Measurements from ENCODE around the gene DPH3.

The DPH3 gene

DNA sequence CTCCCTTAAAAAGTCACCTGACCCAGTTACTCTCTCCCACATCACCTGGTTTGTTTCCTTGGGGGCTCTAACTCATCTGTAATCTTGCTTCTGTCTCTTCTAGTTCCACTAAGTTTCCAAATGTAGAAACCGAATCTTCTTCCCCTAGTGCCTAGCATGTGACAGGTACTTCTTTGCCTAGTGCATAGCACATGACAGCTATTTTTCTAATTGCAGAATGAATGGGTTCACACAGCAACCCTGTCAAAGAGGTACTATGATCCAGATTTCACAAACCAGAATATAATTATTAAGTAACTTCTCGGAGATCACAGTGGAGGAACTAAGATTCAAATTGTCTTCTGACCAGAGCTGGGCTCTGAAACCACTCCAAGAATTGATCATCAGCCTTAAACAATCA, 7.4 kb downstream of the DPH3 start:
- no peak for DNase-seq

- DNase-seq, result no peak
Observed at GRCh38 chr3:16255726-16256125, 9.0 kb downstream of the DPH3 start.

DNA sequence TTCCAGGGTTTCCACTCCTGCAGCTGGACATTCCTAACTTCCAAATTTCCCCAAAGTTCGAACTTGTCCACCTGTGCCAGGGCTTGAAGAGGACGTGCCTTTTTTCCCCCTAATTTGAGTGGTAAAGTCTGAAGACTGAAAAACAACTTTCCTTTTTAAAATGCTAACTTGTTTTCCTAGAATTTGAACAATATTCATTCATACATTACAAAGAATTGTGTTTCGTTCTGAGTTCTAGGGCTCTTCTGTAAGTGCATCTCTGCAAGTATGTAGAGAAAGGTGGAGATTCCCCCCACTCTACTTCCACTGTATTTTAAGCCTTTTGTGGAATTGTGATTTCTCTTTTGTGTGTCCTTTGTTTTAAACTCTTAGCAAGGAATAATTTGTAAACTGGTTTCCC, 9.4 kb downstream of the DPH3 start:
- DNase-seq, result no peak

- DNase-seq, result no peak
Observed at GRCh38 chr3:16254916-16255315, 9.8 kb downstream of the DPH3 start.

DNA sequence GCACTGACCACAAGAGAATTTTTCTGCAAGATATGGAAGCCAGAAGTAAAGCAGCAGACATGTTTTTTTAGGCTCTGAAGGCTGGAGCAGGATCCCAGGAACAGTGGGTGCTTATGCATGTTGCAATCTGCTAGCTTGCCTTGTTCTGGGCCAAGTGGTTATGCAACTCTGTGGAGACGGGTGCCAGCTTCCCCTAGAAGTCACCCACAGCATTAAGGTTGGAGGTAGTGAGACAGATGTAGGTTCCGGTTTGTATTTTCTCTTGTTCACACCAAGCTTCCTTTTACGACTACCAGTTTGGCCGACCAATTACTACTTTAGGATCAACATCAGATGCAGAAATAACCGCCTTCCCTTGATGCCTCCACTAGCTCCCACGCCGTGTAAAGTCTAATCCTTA, 11.1 kb downstream of the DPH3 start:
- DNase-seq, result no peak

DNA sequence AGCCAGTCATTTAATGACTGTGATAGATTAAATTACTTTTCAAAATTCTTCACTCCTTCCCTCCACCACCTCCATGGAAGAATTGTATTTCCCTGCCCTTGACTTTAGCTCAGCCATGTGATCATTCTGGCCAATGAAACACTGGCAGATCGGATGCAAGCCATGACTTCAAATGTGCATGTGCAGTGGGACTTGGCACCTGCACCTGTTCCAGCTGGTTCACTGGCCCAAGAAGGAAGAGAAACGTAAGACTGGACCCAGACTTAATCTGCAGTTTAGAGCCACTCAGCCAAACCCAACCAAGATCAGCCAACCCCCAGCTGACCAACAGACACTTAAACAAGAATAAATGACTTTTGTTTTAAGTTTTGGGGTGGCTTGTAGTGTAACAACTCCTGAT, 11.8 kb downstream of the DPH3 start:
- no peak for DNase-seq

DNA sequence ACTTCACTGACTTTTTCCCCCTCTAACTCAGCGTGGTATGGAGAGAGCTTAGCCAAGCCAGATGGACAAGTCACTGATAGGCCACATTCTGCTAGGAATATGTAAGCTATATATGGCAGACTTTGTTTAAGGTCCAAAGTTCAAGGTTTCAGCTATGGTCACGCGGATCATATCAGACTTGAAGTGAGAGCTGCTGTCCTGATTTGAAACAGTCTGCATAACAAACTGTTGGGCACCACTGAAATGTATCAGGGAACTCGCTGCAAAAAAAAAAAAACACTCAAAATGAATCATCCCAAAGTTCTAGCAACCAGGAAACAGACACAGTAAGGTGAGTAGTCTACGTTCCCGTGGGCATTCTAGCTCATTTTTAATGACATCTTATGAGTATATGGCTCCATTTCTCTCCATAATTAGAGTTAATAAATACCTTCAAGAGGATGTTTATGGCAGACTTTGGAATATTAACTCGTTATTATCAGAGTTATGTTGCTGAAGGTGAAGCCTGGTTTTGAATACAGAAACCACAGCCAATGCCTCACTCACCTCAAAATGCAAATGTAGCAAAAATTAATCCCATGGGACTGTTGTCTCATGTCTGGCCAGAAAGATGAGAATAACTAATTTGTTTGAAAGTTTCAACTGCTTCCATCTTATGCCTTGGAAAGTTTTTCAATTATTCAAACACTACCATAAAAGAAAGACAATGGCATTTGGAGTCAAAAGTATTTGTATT, 12.3 kb downstream of the DPH3 start:
- DNase-seq, result no peak

GRCh38 chr3:16251316-16252085, 13.2 kb downstream of the DPH3 start:
- no peak for DNase-seq

GRCh38 chr3:16249886-16250285, 14.9 kb downstream of the DPH3 start:
- no peak for DNase-seq

GRCh38 chr3:16249336-16249735, 15.4 kb downstream of the DPH3 start:
- DNase-seq, result no peak

DNA sequence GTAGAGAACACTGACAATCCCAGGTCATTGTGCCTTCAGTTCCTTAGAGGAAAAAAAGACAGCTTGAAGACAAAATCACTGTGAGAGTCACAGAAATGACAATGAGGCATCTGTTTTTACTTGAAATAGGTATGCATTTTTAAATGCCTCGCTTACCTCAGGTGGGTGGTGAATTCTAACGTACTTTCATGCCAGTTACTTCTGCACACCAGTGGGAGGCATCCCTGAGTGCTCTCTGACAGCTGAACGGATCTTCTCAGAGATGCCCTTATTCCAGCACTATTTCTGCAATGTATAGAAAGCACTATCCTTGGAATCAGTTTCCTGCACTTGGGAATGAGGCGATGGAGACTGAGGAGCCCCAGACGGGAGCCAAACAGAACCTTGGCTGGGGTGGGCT, 16.2 kb downstream of the DPH3 start:
- DNase-seq, result no peak

GRCh38 chr3:16247282-16248061, 17.3 kb downstream of the DPH3 start:
- DNase-seq, result peak; percentile 49

DNA sequence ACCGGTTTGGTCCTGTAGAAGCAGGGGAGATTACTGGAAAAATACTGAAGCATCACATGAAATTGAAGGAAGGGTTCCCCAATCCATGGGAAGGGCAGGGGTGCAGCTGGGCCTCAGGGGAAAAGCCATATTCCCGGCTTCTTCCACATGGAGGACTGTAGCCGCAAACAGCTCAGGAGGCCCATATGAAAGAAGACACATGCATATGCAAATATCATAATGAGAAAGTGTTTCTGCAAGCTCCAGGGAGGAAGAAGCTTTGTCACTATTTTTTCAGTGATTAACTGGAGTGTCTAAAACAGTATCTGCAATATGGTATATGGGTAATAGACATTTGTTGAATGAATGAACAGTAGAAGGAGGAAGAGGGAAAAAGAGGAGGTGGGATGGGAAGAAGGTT, 19.1 kb downstream of the DPH3 start:
- no peak for DNase-seq

DNA sequence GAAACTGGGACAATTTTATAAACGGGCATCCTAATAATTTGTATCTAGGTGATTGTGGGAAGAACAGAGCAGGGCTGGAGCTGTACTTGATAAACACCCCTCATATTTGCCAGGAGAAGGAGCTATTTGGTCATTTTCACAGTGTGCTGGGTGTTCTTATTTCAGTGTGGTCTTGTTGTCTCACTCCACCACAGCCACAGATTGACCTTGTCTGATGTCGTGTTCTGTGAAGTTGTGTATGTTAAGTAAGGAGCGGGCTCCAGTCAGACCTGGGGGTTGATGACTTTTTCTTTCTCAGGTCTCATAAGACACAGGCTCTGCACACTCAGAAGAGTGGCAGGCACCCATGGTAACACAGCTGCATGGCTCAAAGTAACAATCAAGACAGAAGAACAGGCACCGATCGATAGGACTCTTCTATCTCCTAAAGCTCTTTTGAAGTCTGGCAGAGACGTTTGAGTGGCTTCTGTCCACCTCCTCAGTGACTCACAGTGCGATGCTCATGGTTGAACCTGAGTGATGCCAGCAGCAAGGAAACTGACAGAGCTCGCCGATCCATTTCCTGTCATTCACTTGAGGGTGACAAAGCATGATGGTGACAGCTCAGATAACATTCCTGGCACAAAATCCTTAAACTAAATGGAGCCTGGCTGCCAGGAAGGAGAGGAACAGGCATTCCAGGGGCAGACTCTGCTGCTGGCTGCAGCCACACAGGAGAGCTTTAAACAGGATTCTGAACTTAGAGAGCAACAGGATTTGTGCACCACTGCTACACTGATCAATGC, 20.8 kb downstream of the DPH3 start:
- no peak for DNase-seq

- DNase-seq, result no peak
Observed at GRCh38 chr3:16242177-16242576, 22.6 kb downstream of the DPH3 start.

DNA sequence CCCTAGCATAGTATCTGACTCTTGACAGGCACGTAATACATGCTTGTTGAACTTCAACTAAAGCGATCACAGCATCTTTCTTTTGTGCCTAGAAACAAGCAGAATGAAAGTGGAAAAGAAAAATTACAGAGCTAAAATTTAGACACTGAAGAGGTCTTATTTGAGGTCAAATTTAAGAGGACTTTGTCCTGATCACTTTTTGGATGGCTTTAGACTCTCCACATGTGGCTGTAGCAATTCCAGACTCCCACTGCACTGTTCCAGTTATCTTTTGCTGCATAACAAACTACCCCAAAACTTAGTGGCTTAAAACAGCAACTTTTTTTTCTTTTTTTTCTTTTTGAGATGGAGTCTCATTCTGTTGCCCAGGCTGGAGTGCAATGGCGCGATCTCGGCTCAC, 23.5 kb downstream of the DPH3 start:
- no peak for DNase-seq

DNA sequence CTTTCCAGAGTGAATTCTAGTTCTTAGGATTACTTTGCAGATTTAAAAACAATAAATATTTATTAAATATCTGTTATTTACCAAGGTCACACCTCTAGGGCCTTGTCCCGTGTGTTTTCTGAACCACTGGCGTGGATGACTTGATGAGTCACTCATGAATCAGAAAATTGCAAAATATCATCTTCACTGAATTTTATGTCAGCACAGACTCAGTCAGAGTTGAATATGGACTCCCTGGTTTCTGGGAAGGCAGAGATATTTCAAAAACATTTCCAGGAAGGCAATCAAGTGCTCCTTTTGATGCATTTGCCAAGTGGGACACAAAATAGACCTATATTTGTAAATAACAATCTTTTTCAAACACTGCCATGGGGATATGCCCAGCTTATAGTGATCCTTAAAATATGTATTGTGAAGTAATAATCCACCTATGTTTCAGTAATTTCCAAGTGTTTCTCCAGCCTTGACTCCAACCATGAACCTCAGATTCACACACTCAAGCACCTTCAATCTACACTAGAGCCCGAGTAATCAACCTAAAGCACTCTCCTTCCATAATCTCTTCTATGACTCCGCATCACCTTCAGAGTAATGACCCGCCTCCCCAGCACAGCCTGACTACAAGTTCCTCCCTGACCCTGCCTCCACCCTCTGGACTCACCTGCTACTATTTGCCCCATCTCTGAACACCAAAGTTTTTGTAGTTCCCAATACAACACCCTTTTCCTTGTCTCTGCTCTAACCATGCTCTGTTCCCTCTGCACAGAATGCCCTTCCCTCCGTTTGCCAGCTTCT, 24.3 kb downstream of the DPH3 start:
- no peak for DNase-seq

GRCh38 chr3:16239780-16240179, 25.0 kb downstream of the DPH3 start:
- DNase-seq, result no peak

DNA sequence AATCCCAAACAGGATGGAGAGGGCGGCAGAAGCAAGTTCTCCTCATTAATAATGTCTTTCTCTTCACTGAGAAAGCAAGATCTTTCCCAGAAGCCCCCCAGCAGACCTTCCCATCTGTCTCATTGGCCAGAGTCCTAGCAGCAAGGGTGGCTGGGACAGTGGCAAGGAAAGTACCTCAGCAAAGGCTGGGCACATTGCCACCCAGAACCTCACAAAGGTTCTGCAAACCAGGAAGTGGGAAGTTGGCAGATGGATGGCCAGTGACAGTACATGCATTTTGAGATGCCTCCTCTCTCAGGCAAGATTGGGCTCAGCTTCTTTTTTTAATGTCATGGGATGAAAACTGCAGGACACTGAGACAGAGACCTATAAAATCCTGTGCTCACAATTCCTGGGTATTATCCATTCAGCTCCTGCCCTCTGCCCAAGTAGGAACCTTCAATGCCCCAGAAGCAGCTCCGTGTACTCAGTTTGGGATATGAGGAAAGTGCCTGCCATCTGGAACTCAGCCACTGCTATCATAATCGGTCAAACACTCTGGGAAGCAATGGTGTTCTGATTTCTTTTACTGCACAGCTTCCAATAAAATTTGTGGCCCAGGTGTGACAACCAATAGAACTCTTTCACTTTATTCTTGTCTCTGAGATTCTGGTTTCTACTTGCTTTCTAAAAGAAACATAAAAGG, 25.5 kb downstream of the DPH3 start:
- no peak for DNase-seq

- no peak for DNase-seq
Observed at GRCh38 chr3:16236856-16237393, 27.8 kb downstream of the DPH3 start.
